Breast epithelium (tissue), 3 donors: ENCODE measurements around the gene STING1.
"Not testable (repeated sequence)": the region's sequence is repeated elsewhere in the genome, so short reads cannot be mapped to it uniquely, and the experiment has no call there.

Source experiments
- POLR2A ChIP-seq: fragments of 450-650 bp; IDR thresholded peaks from one replicate; pipeline ENCODE4 v1.6.1; 2016; ENCODE audit warnings: antibody characterized with exemption, mild to moderate bottlenecking, moderate library complexity
- POLR2AphosphoS5 ChIP-seq, 3 donors: sonication (generic); formaldehyde crosslinking; IDR thresholded peaks; one replicate each; pipeline ENCODE4 v1.6.1; 2017; ENCODE audit warnings: antibody characterized with exemption in 3 of 3
- TF ChIP-seq, protein P1 (sequence below), 3 donors: fragments of 450-650 bp; IDR thresholded peaks; one replicate each; pipeline ENCODE4 v1.5.1; 2016 to 2017; ENCODE audit warnings: antibody characterized with exemption in 3 of 3, mild to moderate bottlenecking in 3 of 3, moderate library complexity in 3 of 3

DNA sequence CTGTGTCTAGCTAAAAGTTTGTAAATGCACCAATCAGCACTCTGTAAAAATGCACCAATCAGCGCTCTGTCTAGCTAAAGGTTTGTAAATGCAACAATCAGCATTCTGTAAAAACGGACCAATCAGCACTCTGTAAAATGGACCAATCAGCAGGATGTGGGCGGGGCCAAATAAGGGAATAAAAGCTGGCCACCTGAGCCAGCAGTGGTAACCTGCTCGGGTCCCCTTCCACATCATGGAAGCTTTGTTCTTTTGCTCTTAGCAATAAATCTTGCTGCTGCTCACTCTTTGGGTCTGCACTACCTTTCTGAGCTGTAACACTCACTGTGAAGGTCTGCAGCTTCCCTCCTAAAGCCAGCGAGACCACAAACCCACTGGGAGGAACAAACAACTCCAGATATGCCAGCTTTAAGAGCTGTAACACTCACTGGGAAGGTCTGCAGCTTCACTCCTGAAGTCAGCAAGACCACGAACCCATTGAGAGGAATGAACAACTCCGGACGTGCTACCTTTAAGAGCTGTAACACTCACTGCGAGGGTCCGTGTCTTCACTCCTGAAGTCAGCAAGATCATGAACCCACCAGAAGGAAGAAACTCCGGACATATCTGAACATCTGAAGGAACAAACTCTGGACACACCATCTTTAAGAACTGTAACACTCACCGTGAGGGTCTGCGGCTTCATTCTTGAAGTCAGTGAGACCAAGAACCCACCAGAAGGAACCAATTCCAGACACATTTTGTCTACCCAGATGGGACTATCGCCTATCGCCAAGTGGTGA, 20.7 kb upstream of the STING1 start:
- TF ChIP-seq, protein P1, sequence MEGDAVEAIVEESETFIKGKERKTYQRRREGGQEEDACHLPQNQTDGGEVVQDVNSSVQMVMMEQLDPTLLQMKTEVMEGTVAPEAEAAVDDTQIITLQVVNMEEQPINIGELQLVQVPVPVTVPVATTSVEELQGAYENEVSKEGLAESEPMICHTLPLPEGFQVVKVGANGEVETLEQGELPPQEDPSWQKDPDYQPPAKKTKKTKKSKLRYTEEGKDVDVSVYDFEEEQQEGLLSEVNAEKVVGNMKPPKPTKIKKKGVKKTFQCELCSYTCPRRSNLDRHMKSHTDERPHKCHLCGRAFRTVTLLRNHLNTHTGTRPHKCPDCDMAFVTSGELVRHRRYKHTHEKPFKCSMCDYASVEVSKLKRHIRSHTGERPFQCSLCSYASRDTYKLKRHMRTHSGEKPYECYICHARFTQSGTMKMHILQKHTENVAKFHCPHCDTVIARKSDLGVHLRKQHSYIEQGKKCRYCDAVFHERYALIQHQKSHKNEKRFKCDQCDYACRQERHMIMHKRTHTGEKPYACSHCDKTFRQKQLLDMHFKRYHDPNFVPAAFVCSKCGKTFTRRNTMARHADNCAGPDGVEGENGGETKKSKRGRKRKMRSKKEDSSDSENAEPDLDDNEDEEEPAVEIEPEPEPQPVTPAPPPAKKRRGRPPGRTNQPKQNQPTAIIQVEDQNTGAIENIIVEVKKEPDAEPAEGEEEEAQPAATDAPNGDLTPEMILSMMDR (IDR thresholded peaks at IDR 0.05) = not testable (repeated sequence)
- not testable (repeated sequence) for TF ChIP-seq POLR2A; POLR2AphosphoS5 (IDR thresholded peaks at IDR 0.05)
